Measurements from ENCODE around the gene PIK3C2B. TPM values are rescaled to one million over a fixed set of nuclear protein-coding genes. Genes with fewer than 3 reads are reported as not detected.

Gene PIK3C2B
- polyA plus RNA-seq, 1 donor from 2014 or later: 23.7 TPM

DNA sequence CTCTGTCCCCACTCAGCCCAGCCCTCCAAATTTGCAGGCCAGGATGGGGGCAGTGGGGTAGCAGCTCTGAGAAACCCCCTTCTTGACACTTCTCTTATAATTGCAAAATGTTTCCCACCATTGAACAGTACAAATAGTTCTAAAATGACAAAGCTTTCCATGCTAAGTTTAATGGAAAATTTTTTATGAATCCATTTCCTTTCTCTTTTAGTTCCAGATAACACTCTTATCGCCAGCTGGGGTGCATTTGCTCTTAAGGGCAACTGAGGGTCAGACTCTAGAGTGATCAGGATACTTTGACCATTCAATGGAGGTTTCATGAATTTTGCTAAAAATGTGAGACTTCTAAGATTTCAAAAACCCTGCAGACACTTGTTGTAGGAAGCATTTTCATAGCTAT, 29.9 kb downstream of the PIK3C2B start:
- H3K79me2 ChIP-seq (replicated peaks; ENCODE audit: insufficient read depth, low read length): no peaks in the 10 kb centered on the region
- no peak overlapping the region for H2AFZ ChIP-seq (ENCODE audit: low read depth, low read length)
- no peaks in the 10 kb centered on the region for H3F3A ChIP-seq (ENCODE audit: insufficient read depth, low read length, poor library complexity, severe bottlenecking)
- H3K27me3 ChIP-seq (ENCODE audit: insufficient read depth, low read depth, low read length): no peaks in the 10 kb centered on the region
- no peak overlapping the region for H3K27ac ChIP-seq (ENCODE audit: low read length)
- no peaks in the 10 kb centered on the region for H3K9me2 ChIP-seq (ENCODE audit: insufficient read depth, low read length)
- H3K9me3 ChIP-seq (ENCODE audit: low read length): no peaks in the 10 kb centered on the region
- no peak for TF ChIP-seq RAD21 (conservative IDR thresholded peaks at IDR 0.05)
- TF ChIP-seq TAF1 (IDR thresholded peaks at IDR 0.05; ENCODE audit: low read depth): no peak
- no peak for TF ChIP-seq EZH2 (IDR thresholded peaks at IDR 0.05; ENCODE audit: borderline replicate concordance, insufficient read depth, low read length, poor library complexity, severe bottlenecking)
- no peak for TF ChIP-seq EP300 (conservative IDR thresholded peaks at IDR 0.05; ENCODE audit: poor library complexity, severe bottlenecking)
- TF ChIP-seq MXI1 (conservative IDR thresholded peaks at IDR 0.05; ENCODE audit: poor library complexity, severe bottlenecking): no peak
- TF ChIP-seq POLR2AphosphoS5 (IDR thresholded peaks at IDR 0.05): no peak
- TF ChIP-seq, protein P1, sequence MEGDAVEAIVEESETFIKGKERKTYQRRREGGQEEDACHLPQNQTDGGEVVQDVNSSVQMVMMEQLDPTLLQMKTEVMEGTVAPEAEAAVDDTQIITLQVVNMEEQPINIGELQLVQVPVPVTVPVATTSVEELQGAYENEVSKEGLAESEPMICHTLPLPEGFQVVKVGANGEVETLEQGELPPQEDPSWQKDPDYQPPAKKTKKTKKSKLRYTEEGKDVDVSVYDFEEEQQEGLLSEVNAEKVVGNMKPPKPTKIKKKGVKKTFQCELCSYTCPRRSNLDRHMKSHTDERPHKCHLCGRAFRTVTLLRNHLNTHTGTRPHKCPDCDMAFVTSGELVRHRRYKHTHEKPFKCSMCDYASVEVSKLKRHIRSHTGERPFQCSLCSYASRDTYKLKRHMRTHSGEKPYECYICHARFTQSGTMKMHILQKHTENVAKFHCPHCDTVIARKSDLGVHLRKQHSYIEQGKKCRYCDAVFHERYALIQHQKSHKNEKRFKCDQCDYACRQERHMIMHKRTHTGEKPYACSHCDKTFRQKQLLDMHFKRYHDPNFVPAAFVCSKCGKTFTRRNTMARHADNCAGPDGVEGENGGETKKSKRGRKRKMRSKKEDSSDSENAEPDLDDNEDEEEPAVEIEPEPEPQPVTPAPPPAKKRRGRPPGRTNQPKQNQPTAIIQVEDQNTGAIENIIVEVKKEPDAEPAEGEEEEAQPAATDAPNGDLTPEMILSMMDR (IDR thresholded peaks at IDR 0.05; ENCODE audit: poor library complexity, severe bottlenecking): no peak
- TF ChIP-seq, protein P2, sequence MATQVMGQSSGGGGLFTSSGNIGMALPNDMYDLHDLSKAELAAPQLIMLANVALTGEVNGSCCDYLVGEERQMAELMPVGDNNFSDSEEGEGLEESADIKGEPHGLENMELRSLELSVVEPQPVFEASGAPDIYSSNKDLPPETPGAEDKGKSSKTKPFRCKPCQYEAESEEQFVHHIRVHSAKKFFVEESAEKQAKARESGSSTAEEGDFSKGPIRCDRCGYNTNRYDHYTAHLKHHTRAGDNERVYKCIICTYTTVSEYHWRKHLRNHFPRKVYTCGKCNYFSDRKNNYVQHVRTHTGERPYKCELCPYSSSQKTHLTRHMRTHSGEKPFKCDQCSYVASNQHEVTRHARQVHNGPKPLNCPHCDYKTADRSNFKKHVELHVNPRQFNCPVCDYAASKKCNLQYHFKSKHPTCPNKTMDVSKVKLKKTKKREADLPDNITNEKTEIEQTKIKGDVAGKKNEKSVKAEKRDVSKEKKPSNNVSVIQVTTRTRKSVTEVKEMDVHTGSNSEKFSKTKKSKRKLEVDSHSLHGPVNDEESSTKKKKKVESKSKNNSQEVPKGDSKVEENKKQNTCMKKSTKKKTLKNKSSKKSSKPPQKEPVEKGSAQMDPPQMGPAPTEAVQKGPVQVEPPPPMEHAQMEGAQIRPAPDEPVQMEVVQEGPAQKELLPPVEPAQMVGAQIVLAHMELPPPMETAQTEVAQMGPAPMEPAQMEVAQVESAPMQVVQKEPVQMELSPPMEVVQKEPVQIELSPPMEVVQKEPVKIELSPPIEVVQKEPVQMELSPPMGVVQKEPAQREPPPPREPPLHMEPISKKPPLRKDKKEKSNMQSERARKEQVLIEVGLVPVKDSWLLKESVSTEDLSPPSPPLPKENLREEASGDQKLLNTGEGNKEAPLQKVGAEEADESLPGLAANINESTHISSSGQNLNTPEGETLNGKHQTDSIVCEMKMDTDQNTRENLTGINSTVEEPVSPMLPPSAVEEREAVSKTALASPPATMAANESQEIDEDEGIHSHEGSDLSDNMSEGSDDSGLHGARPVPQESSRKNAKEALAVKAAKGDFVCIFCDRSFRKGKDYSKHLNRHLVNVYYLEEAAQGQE (IDR thresholded peaks at IDR 0.05; ENCODE audit: borderline replicate concordance): no peak
- no peak for TF ChIP-seq SMC3 (conservative IDR thresholded peaks at IDR 0.05; ENCODE audit: poor library complexity)
- H4K20me1 ChIP-seq (ENCODE audit: insufficient read depth): no peaks in the 10 kb centered on the region
- H3K36me3 ChIP-seq (ENCODE audit: insufficient read depth, low read length): no peaks in the 10 kb centered on the region
- no peak overlapping the region for H3K9ac ChIP-seq (ENCODE audit: low read length)
- no peak overlapping the region for H3K4me2 ChIP-seq (ENCODE audit: low read length)
- no peak overlapping the region for H3K4me3 ChIP-seq (ENCODE audit: low read length)

DNA sequence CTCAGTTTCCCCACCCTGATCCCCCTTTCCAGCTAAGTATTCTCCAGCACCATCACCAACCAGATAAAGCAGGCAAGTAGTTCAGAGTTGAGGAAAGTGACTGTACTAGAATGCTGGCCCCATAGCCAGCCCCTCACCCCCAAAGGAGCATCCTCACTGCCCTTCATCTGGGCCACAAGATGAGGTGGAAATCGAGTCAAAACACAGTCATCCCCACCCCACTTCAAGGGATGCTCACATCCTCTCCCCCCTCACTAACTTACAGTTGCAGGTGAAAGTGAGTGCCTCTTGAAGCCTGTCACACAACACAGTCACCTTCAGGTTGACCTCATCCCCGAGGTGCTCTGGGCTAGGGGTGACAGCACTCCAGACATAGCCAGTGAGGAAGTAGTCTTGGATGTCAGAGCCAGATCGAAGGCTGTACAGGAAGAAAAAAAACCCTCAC, 30.4 kb downstream of the PIK3C2B start:
- Histone ChIP-seq H3K4me3 (ENCODE audit: low read length) (no peak overlapping the region), H3K4me2 (ENCODE audit: low read length) (no peak overlapping the region), H3K9ac (ENCODE audit: low read length) (no peak overlapping the region), H3K79me2 (replicated peaks; ENCODE audit: insufficient read depth, low read length) (no peaks in the 10 kb centered on the region), H4K20me1 (ENCODE audit: insufficient read depth) (no peaks in the 10 kb centered on the region), H2AFZ (ENCODE audit: low read depth, low read length) (no peak overlapping the region), H3K9me3 (ENCODE audit: low read length) (no peaks in the 10 kb centered on the region), H3K27ac (ENCODE audit: low read length) (no peak overlapping the region), H3K27me3 (ENCODE audit: insufficient read depth, low read depth, low read length) (no peaks in the 10 kb centered on the region), H3K36me3 (ENCODE audit: insufficient read depth, low read length) (no peaks in the 10 kb centered on the region), H3K9me2 (ENCODE audit: insufficient read depth, low read length) (no peaks in the 10 kb centered on the region), H3F3A (ENCODE audit: insufficient read depth, low read length, poor library complexity, severe bottlenecking) (no peaks in the 10 kb centered on the region)
- TF ChIP-seq RAD21 (conservative IDR thresholded peaks at IDR 0.05): no peak
- no peak for TF ChIP-seq EP300 (conservative IDR thresholded peaks at IDR 0.05; ENCODE audit: poor library complexity, severe bottlenecking)
- TF ChIP-seq EZH2 (IDR thresholded peaks at IDR 0.05; ENCODE audit: borderline replicate concordance, insufficient read depth, low read length, poor library complexity, severe bottlenecking): no peak
- TF ChIP-seq POLR2AphosphoS5 (IDR thresholded peaks at IDR 0.05): no peak

All from neural cell (in vitro differentiated cells).